GM19463 (cell line): ENCODE results near the gene VKORC1.

Source experiments
- ATAC-seq: cut with Tn5 transposase; IDR thresholded peaks from one replicate; pipeline ENCODE4 v1.9.1; 2021; ENCODE audit warnings: mild to moderate bottlenecking, moderate library complexity; ENCODE audit not compliant: unreplicated experiment

The VKORC1 gene

GRCh38 chr16:31063843-31064611 is 30.6 kb downstream of the VKORC1 start:
- no peak for ATAC-seq

GRCh38 chr16:31063495-31063842 is 31.1 kb downstream of the VKORC1 start:
- no peak for ATAC-seq

GRCh38 chr16:31061813-31062440 is 32.7 kb downstream of the VKORC1 start:
- ATAC-seq, result no peak

GRCh38 chr16:31061126-31061812 is 33.3 kb downstream of the VKORC1 start:
- no peak for ATAC-seq

GRCh38 chr16:31055613-31056012 is 39.0 kb downstream of the VKORC1 start:
- no peak for ATAC-seq

GRCh38 chr16:31052114-31052513 is 42.5 kb downstream of the VKORC1 start:
- ATAC-seq, result no peak

- ATAC-seq, result no peak
Observed at GRCh38 chr16:31050280-31051030, 44.1 kb downstream of the VKORC1 start.

- ATAC-seq, result no peak
Observed at GRCh38 chr16:31043898-31044481, 50.6 kb downstream of the VKORC1 start.

GRCh38 chr16:31043352-31043751 is 51.2 kb downstream of the VKORC1 start:
- ATAC-seq, result no peak

GRCh38 chr16:31042866-31043265 is 51.7 kb downstream of the VKORC1 start:
- ATAC-seq, result no peak
